HEK293T (cell line): ENCODE measurements around the gene CAGE1.

ENCODE experiments used
- CTCF ChIA-PET: fragments of 350-600 bp; formaldehyde crosslinking; extraction: SDS; loops from one replicate; lab custom pipeline; 2021; ENCODE audit warnings: antibody characterized with exemption, inconsistent platforms; lab: Yijun Ruan, JAX
- POLR2A ChIA-PET: fragments of 350-600 bp; formaldehyde crosslinking; extraction: SDS; loops from one replicate; lab custom pipeline; 2020; ENCODE audit warnings: antibody characterized with exemption, inconsistent platforms; lab: Yijun Ruan, JAX
- DNase-seq: peaks from one replicate; pipeline ENCODE4 v3.0.0; 2012; ENCODE audit warnings: mixed read lengths; ENCODE audit errors: extremely low spot score
- ARNT ChIP-seq: fragments of 450-650 bp; IDR thresholded peaks from 2 replicates; pipeline ENCODE4 v1.6.1; 2017; ENCODE audit warnings: mild to moderate bottlenecking
- BHLHE40 ChIP-seq: fragments of 450-650 bp; IDR thresholded peaks from 2 replicates; pipeline ENCODE4 v1.6.1; 2016; ENCODE audit warnings: mild to moderate bottlenecking, moderate library complexity, borderline replicate concordance
- CTBP1 ChIP-seq: fragments of 450-650 bp; IDR thresholded peaks from 2 replicates; pipeline ENCODE4 v1.6.1; 2016; ENCODE audit warnings: borderline replicate concordance
- ELF4 ChIP-seq: fragments of 450-650 bp; IDR thresholded peaks from 2 replicates; pipeline ENCODE4 v1.6.1; 2017; ENCODE audit warnings: antibody characterized with exemption
- FOXA1 ChIP-seq: fragments of 450-650 bp; IDR thresholded peaks from 2 replicates; pipeline ENCODE4 v1.6.1; 2016; ENCODE audit warnings: mild to moderate bottlenecking
- FOXK2 ChIP-seq: fragments of 450-650 bp; IDR thresholded peaks from 2 replicates; pipeline ENCODE4 v1.6.1; 2016; ENCODE audit warnings: mild to moderate bottlenecking
- FOXM1 ChIP-seq: fragments of 450-650 bp; IDR thresholded peaks from 2 replicates; pipeline ENCODE4 v1.6.1; 2017; ENCODE audit warnings: mild to moderate bottlenecking, borderline replicate concordance
- HDGF ChIP-seq: fragments of 450-650 bp; IDR thresholded peaks from 2 replicates; pipeline ENCODE4 v1.6.1; 2017; ENCODE audit warnings: antibody characterized with exemption, borderline replicate concordance
- L3MBTL2 ChIP-seq: fragments of 450-650 bp; conservative IDR thresholded peaks from 2 replicates; pipeline ENCODE4 v1.6.1; 2016; ENCODE audit warnings: mild to moderate bottlenecking
- LEF1 ChIP-seq: fragments of 450-650 bp; IDR thresholded peaks from 2 replicates; pipeline ENCODE4 v1.6.1; 2017; ENCODE audit warnings: mild to moderate bottlenecking, borderline replicate concordance
- NFRKB ChIP-seq: fragments of 450-650 bp; IDR thresholded peaks from 2 replicates; pipeline ENCODE4 v1.6.1; 2016; ENCODE audit warnings: mild to moderate bottlenecking, moderate library complexity
- PKNOX1 ChIP-seq: fragments of 450-650 bp; IDR thresholded peaks from 2 replicates; pipeline ENCODE4 v1.6.1; 2016
- SP1 ChIP-seq: fragments of 450-650 bp; IDR thresholded peaks from 2 replicates; pipeline ENCODE4 v1.6.1; 2017
- SUZ12 ChIP-seq: fragments of 450-650 bp; IDR thresholded peaks from 2 replicates; pipeline ENCODE4 v1.6.1; 2016; ENCODE audit warnings: mild to moderate bottlenecking
- TARDBP ChIP-seq: fragments of 450-650 bp; IDR thresholded peaks from 2 replicates; pipeline ENCODE4 v1.6.1; 2016
- ZNF384 ChIP-seq: fragments of 450-650 bp; IDR thresholded peaks from 2 replicates; pipeline ENCODE4 v1.6.1; 2016

The CAGE1 gene

GRCh38 chr6:7309050-7309449 lies 80.5 kb downstream of the CAGE1 start:
- TF ChIP-seq ZNF384 (no peak), ARNT (no peak), NFRKB (no peak), FOXA1 (no peak), SP1 (no peak), LEF1 (no peak), PKNOX1 (no peak)
- ChIA-PET POLR2A (no interaction called here), CTCF (no interaction called here)
- DNase-seq = no peak

- TF ChIP-seq TARDBP (no peak), ARNT (no peak), FOXK2 (no peak), L3MBTL2 (no peak), ZNF384 (no peak), BHLHE40 (no peak), LEF1 (no peak), SP1 (no peak), NFRKB (no peak), FOXM1 (no peak), HDGF (no peak), PKNOX1 (no peak), ELF4 (no peak), SUZ12 (no peak), FOXA1 (no peak), CTBP1 (no peak)
- no peak for DNase-seq
Observed at GRCh38 chr6:7307533-7307932, 82.0 kb downstream of the CAGE1 start.

GRCh38 chr6:7304821-7305220 lies 84.7 kb downstream of the CAGE1 start:
- no peak for DNase-seq
- TF ChIP-seq FOXM1 = no peak
- TF ChIP-seq HDGF = no peak
- no peak for TF ChIP-seq ZNF384
- TF ChIP-seq BHLHE40 = no peak
- TF ChIP-seq TARDBP = no peak
- no peak for TF ChIP-seq FOXA1
- no peak for TF ChIP-seq FOXK2
- TF ChIP-seq CTBP1 = no peak
- no peak for TF ChIP-seq PKNOX1
- TF ChIP-seq ARNT = no peak
- no peak for TF ChIP-seq ELF4
- TF ChIP-seq NFRKB = no peak
- no peak for TF ChIP-seq SUZ12
- no peak for TF ChIP-seq SP1
- no peak for TF ChIP-seq LEF1
- ChIA-PET CTCF (interaction anchor here (0.8 kb wide), 1 partner anchor 29 kb away, joined by 3 read pairs; no protein-coding TSS in a partner anchor), POLR2A (interaction anchor here (2.2 kb wide), 1 partner anchor 85 kb away, joined by 5 read pairs; the partner anchor contains the start of genes CAGE1 and RIOK1)

More at GRCh38 chr6:7307533-7307932, 82.0 kb downstream of the CAGE1 start:
- CTCF ChIA-PET = no interaction called here
- POLR2A ChIA-PET = no interaction called here

- DNase-seq = no peak
- ChIA-PET POLR2A (no interaction called here), CTCF (no interaction called here)
- TF ChIP-seq SUZ12 = no peak
- TF ChIP-seq ARNT = no peak
- no peak for TF ChIP-seq BHLHE40
Observed at GRCh38 chr6:7301702-7302101, 87.8 kb downstream of the CAGE1 start.

GRCh38 chr6:7300926-7301325 lies 88.6 kb downstream of the CAGE1 start:
- POLR2A ChIA-PET = no interaction called here
- CTCF ChIA-PET = interaction anchor here (0.6 kb wide), 1 partner anchor 316 kb away, joined by 4 read pairs; no protein-coding TSS in a partner anchor
- no peak for DNase-seq
- TF ChIP-seq FOXA1 (no peak), SUZ12 (no peak), PKNOX1 (no peak), BHLHE40 (no peak), LEF1 (no peak), TARDBP (no peak), NFRKB (no peak), L3MBTL2 (no peak), HDGF (no peak), ARNT (no peak)

- no peak for TF ChIP-seq SUZ12
- no peak for TF ChIP-seq NFRKB
- no peak for TF ChIP-seq SP1
- TF ChIP-seq BHLHE40 = no peak
- no peak for TF ChIP-seq FOXK2
- no peak for TF ChIP-seq CTBP1
- no peak for TF ChIP-seq ZNF384
- TF ChIP-seq HDGF = no peak
- TF ChIP-seq ARNT = no peak
- no peak for TF ChIP-seq L3MBTL2
- TF ChIP-seq LEF1 = no peak
- no peak for TF ChIP-seq ELF4
- TF ChIP-seq TARDBP = no peak
- TF ChIP-seq FOXA1 = no peak
- no peak for TF ChIP-seq PKNOX1
- no peak for TF ChIP-seq FOXM1
- DNase-seq = no peak
- POLR2A ChIA-PET = interaction anchor here (1.5 kb wide), 1 partner anchor 14 kb away, joined by 3 read pairs; no protein-coding TSS in a partner anchor
- CTCF ChIA-PET = no interaction called here
Observed at GRCh38 chr6:7298113-7298512, 91.4 kb downstream of the CAGE1 start.
